NCI-H1694 treated with DMSO at 0.1 percent for 48 hours (cell line): Measurements from ENCODE around the gene PIEZO1.
"Not testable (repeated sequence)": the region's sequence is repeated elsewhere in the genome, so short reads cannot be mapped to it uniquely, and the experiment has no call there.

Experiments
- DNase-seq: peaks from one replicate; lab custom pipeline; 2025; lab: John Stamatoyannopoulos, UW

PIEZO1 gene

GRCh38 chr16:88785106-88785924 is at the start of gene PIEZO1:
Gene PIEZO1 (minus strand): TSS chr16:88785220. CDS start chr16:88784964, 256 bp downstream.
- DNase-seq = no peak

GRCh38 chr16:88834670-88835069 is 49.6 kb upstream of the PIEZO1 start:
- no peak for DNase-seq

- DNase-seq = no peak
These were observed 48.1 kb upstream of the PIEZO1 start for GRCh38 chr16:88833086-88833485.

- no peak for DNase-seq
These were observed 46.8 kb upstream of the PIEZO1 start for GRCh38 chr16:88831838-88832237.

- no peak for DNase-seq
These were observed 45.8 kb upstream of the PIEZO1 start for GRCh38 chr16:88830783-88831182.

- no peak for DNase-seq
These were observed 45.2 kb upstream of the PIEZO1 start for GRCh38 chr16:88830258-88830657.

GRCh38 chr16:88828711-88829110 is 43.7 kb upstream of the PIEZO1 start:
- DNase-seq = no peak

- no peak for DNase-seq
These were observed 42.7 kb upstream of the PIEZO1 start for GRCh38 chr16:88827727-88828126.

GRCh38 chr16:88826070-88826840 is 41.2 kb upstream of the PIEZO1 start:
- DNase-seq = no peak

- DNase-seq = no peak
These were observed 40.1 kb upstream of the PIEZO1 start for GRCh38 chr16:88825146-88825545.

GRCh38 chr16:88824256-88825077 is 39.4 kb upstream of the PIEZO1 start:
- DNase-seq = no peak

- DNase-seq = not testable (repeated sequence)
These were observed 38.6 kb upstream of the PIEZO1 start for GRCh38 chr16:88823646-88824045.

GRCh38 chr16:88822281-88823040 is 37.4 kb upstream of the PIEZO1 start:
- no peak for DNase-seq

GRCh38 chr16:88821168-88821850 is 36.3 kb upstream of the PIEZO1 start:
- DNase-seq = no peak

GRCh38 chr16:88820385-88821025 is 35.5 kb upstream of the PIEZO1 start:
- no peak for DNase-seq

- DNase-seq = no peak
These were observed 34.1 kb upstream of the PIEZO1 start for GRCh38 chr16:88819126-88819525.

- no peak for DNase-seq
These were observed 33.5 kb upstream of the PIEZO1 start for GRCh38 chr16:88818575-88818874.

GRCh38 chr16:88817785-88818574 is 33.0 kb upstream of the PIEZO1 start:
- DNase-seq = no peak

GRCh38 chr16:88816736-88817535 is 31.9 kb upstream of the PIEZO1 start:
- no peak for DNase-seq
